Suppressor macrophage treated with lipopolysaccharide for 1 hour (primary cell): Measurements from ENCODE around the gene LRP6.
A peak's percentile ranks its signal among the peaks of the same experiment; 100 is the strongest.
"Not testable (repeated sequence)": the region's sequence is repeated elsewhere in the genome, so short reads cannot be mapped to it uniquely, and the experiment has no call there.

Experiments
- DNase-seq, 3 donors: peaks; one replicate each; pipeline ENCODE4 v3.0.0-alpha.2; 2020 to 2022

The LRP6 gene

GRCh38 chr12:12266873-12267741 lies at the start of gene LRP6:
Gene LRP6, minus strand, starts transcription at chr12:12267044. Its CDS starts 309 bp downstream, at chr12:12266735.
- DNase-seq: peak; percentile 86 to 94 (median 89)

GRCh38 chr12:12315838-12316237 lies 49.0 kb upstream of the LRP6 start:
- DNase-seq: no peak

- not testable (repeated sequence) for DNase-seq
Measured at GRCh38 chr12:12310695-12311094, 43.9 kb upstream of the LRP6 start.

- DNase-seq: no peak
Measured at GRCh38 chr12:12305568-12306300, 38.9 kb upstream of the LRP6 start.

GRCh38 chr12:12302976-12303375 lies 36.1 kb upstream of the LRP6 start:
- DNase-seq: no peak

- no peak for DNase-seq
Measured at GRCh38 chr12:12301122-12301521, 34.3 kb upstream of the LRP6 start.

GRCh38 chr12:12297201-12297830 lies 30.5 kb upstream of the LRP6 start:
- no peak for DNase-seq

GRCh38 chr12:12294215-12295005 lies 27.6 kb upstream of the LRP6 start:
- no peak for DNase-seq

- no peak for DNase-seq
Measured at GRCh38 chr12:12290206-12290605, 23.4 kb upstream of the LRP6 start.

- no peak for DNase-seq
Measured at GRCh38 chr12:12286441-12286840, 19.6 kb upstream of the LRP6 start.

- DNase-seq: peak in 2 of 3 donors; percentile 23 to 30
Measured at GRCh38 chr12:12282761-12283425, 16.0 kb upstream of the LRP6 start.

GRCh38 chr12:12282202-12282601 lies 15.4 kb upstream of the LRP6 start:
- no peak for DNase-seq

- no peak for DNase-seq
Measured at GRCh38 chr12:12281134-12281533, 14.3 kb upstream of the LRP6 start.

- DNase-seq: no peak
Measured at GRCh38 chr12:12278899-12279298, 12.1 kb upstream of the LRP6 start.

GRCh38 chr12:12275874-12276273 lies 9.0 kb upstream of the LRP6 start:
- no peak for DNase-seq

GRCh38 chr12:12273291-12273957 lies 6.6 kb upstream of the LRP6 start:
- no peak for DNase-seq

- DNase-seq: no peak
Measured at GRCh38 chr12:12272869-12273268, 6.0 kb upstream of the LRP6 start.

GRCh38 chr12:12270226-12270625 lies 3.4 kb upstream of the LRP6 start:
- no peak for DNase-seq

- DNase-seq: peak in 1 of 3 donors; percentile 17
Measured at GRCh38 chr12:12267742-12268200, 927 bp upstream of the LRP6 start.

- peak in 2 of 3 donors; percentile 10 to 13 for DNase-seq
Measured at GRCh38 chr12:12266389-12266872, 413 bp downstream of the LRP6 start.
